Measurements from ENCODE around the gene KYAT1. TPM values are rescaled to one million over a fixed set of nuclear protein-coding genes. Genes with fewer than 3 reads are reported as not detected.

Gene KYAT1
- polyA plus RNA-seq, 2 of the 4 experiments (the other 2 are of a cell fraction): 8.4 to 10.0 TPM

DNA sequence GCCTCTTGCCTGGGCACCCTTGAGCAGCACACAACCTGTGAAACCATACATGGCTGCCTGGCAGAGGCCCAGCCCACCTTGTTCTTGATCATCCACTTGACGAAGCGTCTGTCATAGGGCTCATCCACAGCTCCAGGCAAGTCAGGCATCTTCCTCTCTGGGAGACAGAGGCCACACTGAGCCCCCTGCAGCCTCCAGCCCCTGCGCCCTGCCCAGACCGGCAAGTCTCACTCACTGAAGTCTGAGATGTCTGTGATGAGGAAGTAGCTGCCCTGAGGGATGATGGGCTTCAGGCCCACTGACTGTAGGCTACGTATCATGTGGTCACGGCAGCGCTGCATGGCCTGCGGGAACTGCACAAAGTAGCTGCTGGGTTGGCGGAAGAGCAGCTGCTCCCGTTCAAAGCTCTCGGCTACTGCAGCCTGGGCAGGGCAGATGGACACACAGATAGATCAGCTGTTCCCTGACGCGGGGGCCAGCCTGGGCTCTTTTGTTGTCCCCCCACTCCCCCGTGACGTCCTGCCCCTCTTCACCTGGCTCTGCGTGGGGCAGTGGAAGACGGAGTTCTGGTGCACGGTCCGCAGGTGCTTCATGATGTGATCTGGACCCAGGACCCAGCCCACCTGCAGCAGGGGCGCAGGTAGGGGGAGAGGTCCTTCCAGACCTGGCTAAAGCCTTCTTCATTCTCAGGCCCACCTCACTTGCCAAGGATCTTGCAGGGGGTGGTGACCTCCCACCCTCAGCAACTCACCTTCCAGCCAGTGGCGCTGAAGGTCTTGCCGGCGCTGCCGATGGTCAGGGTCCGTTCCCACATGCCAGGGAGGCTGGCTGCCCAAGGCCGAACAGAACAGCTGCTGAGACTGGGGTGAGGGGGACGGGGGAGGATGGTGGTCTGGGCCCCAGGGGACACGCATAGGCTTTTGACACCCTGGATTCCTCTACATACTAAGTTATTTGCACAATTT, 46.2 kb downstream of the KYAT1 start:
- FAIRE-seq: no peak
- Histone ChIP-seq H3K9me3 (no peaks in the 10 kb centered on the region), H3K4me3 (no peak overlapping the region), H3K27ac (no peak overlapping the region), H3K4me1 (no peaks in the 10 kb centered on the region), H3K4me2 (no peak overlapping the region)
- POLR2A ChIA-PET: no interaction called here
- DNase-seq (ENCODE audit: low read depth in 1 of 2, low spot score in 1 of 2): no peak
- CTCF ChIA-PET: interaction anchor here (0.6 to 1.1 kb wide), 5 partner anchors 9 to 93 kb away, joined by 3 to 5 read pairs (median 4); partner anchors contain the start of gene ENDOG
- WGBS (ENCODE audit: missing lambda C conversion rate): 95% methylated on average over 19 of the region's 28 CpGs
- TF ChIP-seq HEYL (CRISPR knock-in tag; IDR thresholded peaks at IDR 0.05) (no peak), TFCP2L1 (CRISPR knock-in tag; IDR thresholded peaks at IDR 0.05) (no peak), NPAS2 (CRISPR knock-in tag; IDR thresholded peaks at IDR 0.05; ENCODE audit: borderline replicate concordance) (no peak), TP53 (CRISPR knock-in tag; IDR thresholded peaks at IDR 0.05) (no peak), CBX8 (IDR thresholded peaks at IDR 0.05) (no peak), FOSB (CRISPR knock-in tag; IDR thresholded peaks at IDR 0.05) (no peak), MAFK (IDR thresholded peaks at IDR 0.05; ENCODE audit: partially characterized antibody) (no peak), ZFP36 (IDR thresholded peaks at IDR 0.05; ENCODE audit: borderline replicate concordance, partially characterized antibody) (no peak), SREBF2 (IDR thresholded peaks at IDR 0.05) (no peak), HDAC2 (IDR thresholded peaks at IDR 0.05) (no peak), JUN (IDR thresholded peaks at IDR 0.05) (no peak), CBX2 (IDR thresholded peaks at IDR 0.05; ENCODE audit: borderline replicate concordance, low read depth) (no peak), RAD21 (conservative IDR thresholded peaks at IDR 0.05 in 1 of 2, IDR thresholded peaks at IDR 0.05 in 1 of 2) (no peak), RCOR1 (IDR thresholded peaks at IDR 0.05; ENCODE audit: low read depth, low read length) (no peak)
- TF ChIP-seq, protein P1, sequence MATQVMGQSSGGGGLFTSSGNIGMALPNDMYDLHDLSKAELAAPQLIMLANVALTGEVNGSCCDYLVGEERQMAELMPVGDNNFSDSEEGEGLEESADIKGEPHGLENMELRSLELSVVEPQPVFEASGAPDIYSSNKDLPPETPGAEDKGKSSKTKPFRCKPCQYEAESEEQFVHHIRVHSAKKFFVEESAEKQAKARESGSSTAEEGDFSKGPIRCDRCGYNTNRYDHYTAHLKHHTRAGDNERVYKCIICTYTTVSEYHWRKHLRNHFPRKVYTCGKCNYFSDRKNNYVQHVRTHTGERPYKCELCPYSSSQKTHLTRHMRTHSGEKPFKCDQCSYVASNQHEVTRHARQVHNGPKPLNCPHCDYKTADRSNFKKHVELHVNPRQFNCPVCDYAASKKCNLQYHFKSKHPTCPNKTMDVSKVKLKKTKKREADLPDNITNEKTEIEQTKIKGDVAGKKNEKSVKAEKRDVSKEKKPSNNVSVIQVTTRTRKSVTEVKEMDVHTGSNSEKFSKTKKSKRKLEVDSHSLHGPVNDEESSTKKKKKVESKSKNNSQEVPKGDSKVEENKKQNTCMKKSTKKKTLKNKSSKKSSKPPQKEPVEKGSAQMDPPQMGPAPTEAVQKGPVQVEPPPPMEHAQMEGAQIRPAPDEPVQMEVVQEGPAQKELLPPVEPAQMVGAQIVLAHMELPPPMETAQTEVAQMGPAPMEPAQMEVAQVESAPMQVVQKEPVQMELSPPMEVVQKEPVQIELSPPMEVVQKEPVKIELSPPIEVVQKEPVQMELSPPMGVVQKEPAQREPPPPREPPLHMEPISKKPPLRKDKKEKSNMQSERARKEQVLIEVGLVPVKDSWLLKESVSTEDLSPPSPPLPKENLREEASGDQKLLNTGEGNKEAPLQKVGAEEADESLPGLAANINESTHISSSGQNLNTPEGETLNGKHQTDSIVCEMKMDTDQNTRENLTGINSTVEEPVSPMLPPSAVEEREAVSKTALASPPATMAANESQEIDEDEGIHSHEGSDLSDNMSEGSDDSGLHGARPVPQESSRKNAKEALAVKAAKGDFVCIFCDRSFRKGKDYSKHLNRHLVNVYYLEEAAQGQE (IDR thresholded peaks at IDR 0.05): no peak
- TF ChIP-seq, protein P2, sequence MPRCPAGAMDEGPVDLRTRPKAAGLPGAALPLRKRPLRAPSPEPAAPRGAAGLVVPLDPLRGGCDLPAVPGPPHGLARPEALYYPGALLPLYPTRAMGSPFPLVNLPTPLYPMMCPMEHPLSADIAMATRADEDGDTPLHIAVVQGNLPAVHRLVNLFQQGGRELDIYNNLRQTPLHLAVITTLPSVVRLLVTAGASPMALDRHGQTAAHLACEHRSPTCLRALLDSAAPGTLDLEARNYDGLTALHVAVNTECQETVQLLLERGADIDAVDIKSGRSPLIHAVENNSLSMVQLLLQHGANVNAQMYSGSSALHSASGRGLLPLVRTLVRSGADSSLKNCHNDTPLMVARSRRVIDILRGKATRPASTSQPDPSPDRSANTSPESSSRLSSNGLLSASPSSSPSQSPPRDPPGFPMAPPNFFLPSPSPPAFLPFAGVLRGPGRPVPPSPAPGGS (IDR thresholded peaks at IDR 0.05): no peak
- TF ChIP-seq, protein P3, sequence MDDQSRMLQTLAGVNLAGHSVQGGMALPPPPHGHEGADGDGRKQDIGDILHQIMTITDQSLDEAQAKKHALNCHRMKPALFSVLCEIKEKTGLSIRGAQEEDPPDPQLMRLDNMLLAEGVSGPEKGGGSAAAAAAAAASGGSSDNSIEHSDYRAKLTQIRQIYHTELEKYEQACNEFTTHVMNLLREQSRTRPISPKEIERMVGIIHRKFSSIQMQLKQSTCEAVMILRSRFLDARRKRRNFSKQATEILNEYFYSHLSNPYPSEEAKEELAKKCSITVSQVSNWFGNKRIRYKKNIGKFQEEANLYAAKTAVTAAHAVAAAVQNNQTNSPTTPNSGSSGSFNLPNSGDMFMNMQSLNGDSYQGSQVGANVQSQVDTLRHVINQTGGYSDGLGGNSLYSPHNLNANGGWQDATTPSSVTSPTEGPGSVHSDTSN (IDR thresholded peaks at IDR 0.05): no peak
- no peak; a peak in 1 of 6 replicates for ATAC-seq

DNA sequence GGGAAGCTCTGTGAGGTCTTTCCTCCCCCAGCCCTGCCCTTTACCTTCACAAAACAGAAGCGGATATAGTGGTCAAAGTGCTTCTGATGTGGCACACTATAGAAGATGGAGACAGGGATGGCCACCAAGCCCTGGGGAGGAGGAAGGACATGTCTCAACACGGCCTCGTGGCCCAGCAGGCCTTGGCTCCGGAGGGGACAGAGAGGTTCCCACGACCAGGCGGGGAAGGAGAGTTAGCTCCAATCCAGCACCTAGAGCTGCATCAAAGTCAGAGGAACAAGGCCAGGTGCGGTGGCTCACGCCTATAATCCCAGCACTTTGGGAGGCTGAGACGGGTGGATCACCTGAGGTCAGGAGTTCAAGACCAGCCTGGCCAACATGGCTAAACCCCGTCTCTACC, 48.1 kb downstream of the KYAT1 start:
- H3K27ac ChIP-seq: no peak overlapping the region
- no peak for DNase-seq (ENCODE audit: low read depth in 1 of 2, low spot score in 1 of 2)
- CTCF ChIA-PET: interaction anchor here (1.0 kb wide), 1 partner anchor 30 kb away, joined by 3 read pairs; no protein-coding TSS in a partner anchor
- H3K4me3 ChIP-seq: no peak overlapping the region
- POLR2A ChIA-PET: no interaction called here
- WGBS (ENCODE audit: missing lambda C conversion rate): 94% methylated on average over 10 of the region's 10 CpGs
- TF ChIP-seq HOXA7 (CRISPR knock-in tag; IDR thresholded peaks at IDR 0.05) (no peak), MYC (IDR thresholded peaks at IDR 0.05; ENCODE audit: borderline replicate concordance, low read length) (no peak), HEYL (CRISPR knock-in tag; IDR thresholded peaks at IDR 0.05) (no peak), ZSCAN20 (CRISPR knock-in tag; IDR thresholded peaks at IDR 0.05) (no peak), FOSL2 (IDR thresholded peaks at IDR 0.05) (no peak), FOSL2 (CRISPR knock-in tag; IDR thresholded peaks at IDR 0.05) (no peak), CHD4 (IDR thresholded peaks at IDR 0.05; ENCODE audit: borderline replicate concordance) (no peak), POLR2AphosphoS2 (conservative IDR thresholded peaks at IDR 0.05; ENCODE audit: low read length) (no peak), POLR2A (IDR thresholded peaks at IDR 0.05; ENCODE audit: low read length) (no peak), KDM1A (IDR thresholded peaks at IDR 0.05; ENCODE audit: low read depth) (no peak), JUN (IDR thresholded peaks at IDR 0.05) (no peak)
- TF ChIP-seq, protein P4, sequence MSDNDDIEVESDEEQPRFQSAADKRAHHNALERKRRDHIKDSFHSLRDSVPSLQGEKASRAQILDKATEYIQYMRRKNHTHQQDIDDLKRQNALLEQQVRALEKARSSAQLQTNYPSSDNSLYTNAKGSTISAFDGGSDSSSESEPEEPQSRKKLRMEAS (IDR thresholded peaks at IDR 0.05): no peak
- H3K4me2 ChIP-seq: no peak overlapping the region
- no peak for FAIRE-seq
- peaks cover 1% of the 10 kb centered on the region; the same call in 1 of the 3 replicates for H3K4me1 ChIP-seq
- no peaks in the 10 kb centered on the region for H3K9me3 ChIP-seq
- ATAC-seq: no peak
